ELF-1 (cell line): Measurements from ENCODE around the gene MOGAT2.

Experiments
- DNase-seq: peaks from one replicate; pipeline ENCODE4 v3.0.0-alpha.2; 2016; ENCODE audit warnings: low read depth, low spot score

The MOGAT2 gene

GRCh38 chr11:75759832-75760231, 42.2 kb downstream of the MOGAT2 start:
- DNase-seq: no peak

- no peak for DNase-seq
Measured at GRCh38 chr11:75760243-75760642, 42.6 kb downstream of the MOGAT2 start.

GRCh38 chr11:75760710-75761493, 43.3 kb downstream of the MOGAT2 start:
- no peak for DNase-seq

- DNase-seq: no peak
Measured at GRCh38 chr11:75762158-75762557, 44.5 kb downstream of the MOGAT2 start.

DNA sequence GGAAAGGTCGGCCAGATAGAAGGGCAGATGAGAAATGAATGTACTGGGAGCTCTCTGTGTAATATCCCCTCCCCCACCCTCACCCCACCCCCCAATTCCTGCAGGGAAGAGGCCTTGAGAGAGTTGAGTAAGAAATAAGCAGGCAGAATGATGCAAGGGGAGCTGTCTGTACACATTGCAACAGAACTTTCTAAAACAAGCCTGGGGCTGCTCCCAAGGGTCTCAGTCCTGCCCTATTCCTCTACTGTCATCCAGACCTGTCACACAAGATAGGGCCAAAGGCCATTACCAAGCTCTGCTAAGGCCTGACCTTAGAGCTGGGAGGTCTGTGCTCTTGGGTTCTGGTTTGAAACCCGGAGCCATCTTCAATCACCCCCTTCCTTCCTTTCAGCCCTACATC, 45.2 kb downstream of the MOGAT2 start:
- peak; percentile 26 for DNase-seq

DNA sequence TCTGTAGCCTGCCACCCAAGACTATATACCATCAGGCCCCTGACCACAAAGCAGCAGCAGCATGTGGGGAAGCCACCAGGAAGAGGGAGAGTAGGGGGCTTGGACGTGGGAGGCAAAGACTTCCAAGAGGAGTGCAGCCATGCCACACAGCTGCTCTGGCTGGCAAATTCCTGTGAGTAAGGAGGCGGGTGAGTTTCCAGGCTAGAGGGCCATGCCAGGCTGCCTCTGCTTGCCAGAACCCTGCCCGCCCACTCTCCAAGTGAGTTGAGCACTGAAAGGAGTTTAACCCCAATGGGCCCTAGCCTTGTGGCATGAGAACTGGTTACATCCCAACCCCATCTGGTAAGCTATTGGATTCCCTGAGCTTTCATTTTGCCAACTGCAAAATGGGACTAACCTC, 46.2 kb downstream of the MOGAT2 start:
- no peak for DNase-seq

DNA sequence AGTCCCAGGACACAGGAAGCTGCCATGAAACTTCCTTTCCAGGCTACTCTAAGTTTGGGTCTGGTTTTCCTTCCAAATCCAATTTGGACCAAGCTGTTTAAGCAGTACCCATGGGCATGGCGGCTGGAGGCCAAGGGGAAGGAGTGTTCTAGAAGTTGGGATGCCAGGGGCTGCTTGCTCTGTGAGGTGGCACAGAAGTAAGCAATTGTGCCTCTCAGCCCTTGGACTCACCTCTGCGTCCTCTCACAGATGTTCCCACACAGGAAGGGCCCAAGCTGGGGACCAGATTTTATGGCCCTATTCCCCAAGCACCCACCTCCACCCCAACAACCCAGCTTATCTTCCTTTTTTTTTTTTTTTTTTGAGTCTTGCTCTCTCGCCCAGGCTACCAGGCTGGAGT, 47.5 kb downstream of the MOGAT2 start:
- DNase-seq: no peak

DNA sequence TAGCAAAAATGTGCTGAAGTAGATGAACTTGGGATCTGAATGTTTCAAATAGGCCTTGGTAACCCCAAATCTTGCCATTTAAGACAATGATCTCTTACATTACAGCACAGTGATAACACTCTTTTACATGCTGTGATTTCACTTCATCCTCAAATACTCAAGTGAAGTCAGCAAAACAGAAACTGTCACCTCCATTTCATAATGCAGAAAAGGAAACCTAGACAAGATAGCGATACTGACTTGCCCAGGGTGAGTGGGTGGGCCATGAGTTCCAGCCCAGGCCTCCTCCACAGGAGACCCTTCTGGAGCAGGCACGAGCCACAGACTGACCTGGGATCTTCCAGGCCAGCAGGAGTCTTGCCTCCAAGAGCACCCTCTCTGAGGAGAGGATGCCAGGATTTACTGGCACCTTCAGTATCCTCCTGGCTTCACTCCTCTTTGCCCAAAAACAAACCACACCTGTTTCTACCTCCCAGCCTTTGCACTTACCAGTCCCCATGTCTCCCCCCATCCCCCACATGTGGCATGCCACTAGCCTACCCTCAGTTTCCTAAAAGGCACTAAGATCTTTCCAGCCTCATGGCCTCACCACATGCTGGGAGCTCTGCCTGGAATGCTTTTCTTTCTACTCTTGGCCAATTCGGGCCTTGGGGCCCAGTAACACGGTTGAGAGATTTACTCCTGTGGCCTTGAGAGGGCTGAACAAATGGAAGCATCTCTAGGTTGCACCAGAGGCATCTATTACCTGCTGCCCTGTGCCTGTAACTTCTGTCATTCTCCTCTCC, 49.0 kb downstream of the MOGAT2 start:
- DNase-seq: no peak

GRCh38 chr11:75767228-75767572, 49.6 kb downstream of the MOGAT2 start:
- no peak for DNase-seq

DNA sequence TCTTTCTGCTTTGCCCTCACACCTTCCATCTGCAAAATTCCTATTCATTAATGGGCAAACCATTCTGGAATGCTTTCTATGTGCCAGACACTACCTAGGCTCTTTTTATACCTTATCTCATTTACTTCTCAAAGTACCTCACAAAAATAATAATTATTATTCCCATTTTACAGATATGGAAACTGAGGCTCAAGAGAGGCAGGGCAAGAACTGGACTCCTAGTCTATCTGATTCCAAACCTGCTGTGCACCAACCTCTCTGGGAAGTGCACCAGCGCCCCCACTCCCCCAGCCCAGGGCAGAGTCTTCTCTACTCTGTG, 50.1 kb downstream of the MOGAT2 start:
- DNase-seq: no peak

- DNase-seq: peak; percentile 91
Measured at GRCh38 chr11:75768112-75768908, 50.7 kb downstream of the MOGAT2 start, which contains the start of gene DGAT2. Gene DGAT2 (plus strand): TSS chr11:75768778. CDS start chr11:75768992, 214 bp downstream.

GRCh38 chr11:75768909-75769771, 51.5 kb downstream of the MOGAT2 start:
- peak; percentile 20 for DNase-seq

- DNase-seq: no peak
Measured at GRCh38 chr11:75770102-75770501, 52.5 kb downstream of the MOGAT2 start.

- no peak for DNase-seq
Measured at GRCh38 chr11:75771646-75772410, 54.2 kb downstream of the MOGAT2 start.

GRCh38 chr11:75773595-75774353, 56.1 kb downstream of the MOGAT2 start:
- DNase-seq: no peak

DNA sequence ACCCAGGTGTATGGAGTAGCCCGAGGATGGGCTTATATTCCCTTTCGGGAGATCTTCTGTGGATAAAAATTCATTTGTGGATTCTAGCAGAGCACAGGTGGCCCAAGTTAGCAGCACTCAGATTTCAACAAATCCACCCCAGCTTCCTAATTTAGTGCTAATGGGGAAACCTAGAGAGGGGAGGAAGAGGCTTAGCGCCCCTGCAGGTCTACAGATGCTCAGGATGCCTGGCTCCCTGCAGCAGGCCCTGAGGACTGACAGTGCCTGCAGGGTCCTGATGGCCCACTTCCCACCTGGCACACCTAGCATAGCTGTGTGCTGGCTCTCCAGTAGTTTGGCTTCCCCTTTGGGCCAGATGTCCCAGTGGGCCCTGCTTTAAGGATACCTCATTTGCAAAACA, 57.4 kb downstream of the MOGAT2 start:
- DNase-seq: peak; percentile 31

GRCh38 chr11:75776546-75776945, 58.9 kb downstream of the MOGAT2 start:
- DNase-seq: no peak

DNA sequence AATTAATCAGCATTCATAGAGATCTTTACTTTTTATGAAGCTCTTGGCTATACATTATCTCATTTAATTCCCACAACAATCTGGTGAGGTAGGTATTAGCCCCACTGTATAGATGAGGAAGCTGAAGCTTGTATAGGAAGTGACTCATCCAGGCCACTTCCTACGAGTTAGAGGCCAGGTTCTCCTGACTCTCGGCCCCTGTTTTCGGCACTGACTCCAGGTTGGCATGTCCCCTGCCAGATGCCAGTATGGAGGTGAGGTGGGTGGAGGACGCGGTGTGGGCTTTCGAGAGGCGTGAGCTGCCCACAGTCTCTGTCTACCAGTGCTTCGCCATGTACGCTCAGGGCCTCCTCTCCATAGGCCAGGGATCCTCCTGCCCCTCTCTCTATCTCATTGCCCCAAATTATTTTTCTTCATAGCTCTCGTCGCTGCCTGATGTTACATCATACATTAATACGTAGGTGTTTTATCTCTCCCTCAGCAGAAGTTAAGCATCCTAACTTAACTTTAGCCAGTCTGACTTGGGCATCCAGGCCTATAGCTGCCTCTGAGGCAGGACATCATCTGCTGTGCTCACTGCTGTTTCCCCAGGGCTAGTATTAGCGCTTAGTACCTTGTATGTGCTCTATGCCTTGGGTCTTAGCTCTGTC, 59.9 kb downstream of the MOGAT2 start:
- DNase-seq: no peak

GRCh38 chr11:75778962-75779361, 61.3 kb downstream of the MOGAT2 start:
- DNase-seq: no peak
